NCI-H2196 treated with DMSO at 0.1 percent for 48 hours (cell line): ENCODE data around the gene TCFL5.

Experiments
- DNase-seq: peaks from one replicate; lab custom pipeline; 2025; ENCODE audit not compliant: unreplicated experiment; lab: John Stamatoyannopoulos, UW

TCFL5 gene

GRCh38 chr20:62837790-62838127 is 23.9 kb downstream of the TCFL5 start:
- DNase-seq: no peak

- no peak for DNase-seq
Observed at GRCh38 chr20:62836967-62837490, 24.6 kb downstream of the TCFL5 start.

- no peak for DNase-seq
Observed at GRCh38 chr20:62835931-62836861, 25.4 kb downstream of the TCFL5 start.

GRCh38 chr20:62834967-62835730 is 26.5 kb downstream of the TCFL5 start:
- DNase-seq: no peak

GRCh38 chr20:62832951-62833391 is 28.7 kb downstream of the TCFL5 start:
- DNase-seq: no peak

- DNase-seq: peak; percentile 67
Observed at GRCh38 chr20:62832212-62832922, 29.3 kb downstream of the TCFL5 start.

- DNase-seq: no peak
Observed at GRCh38 chr20:62831854-62832211, 29.8 kb downstream of the TCFL5 start.

- DNase-seq: no peak
Observed at GRCh38 chr20:62831361-62831788, 30.2 kb downstream of the TCFL5 start.

GRCh38 chr20:62830821-62831220 is 30.8 kb downstream of the TCFL5 start:
- no peak for DNase-seq

- no peak for DNase-seq
Observed at GRCh38 chr20:62830251-62830650, 31.4 kb downstream of the TCFL5 start.

GRCh38 chr20:62829231-62830230 is 32.1 kb downstream of the TCFL5 start:
- DNase-seq: no peak

GRCh38 chr20:62828511-62829230 is 33.0 kb downstream of the TCFL5 start:
- no peak for DNase-seq

GRCh38 chr20:62828051-62828450 is 33.6 kb downstream of the TCFL5 start:
- no peak for DNase-seq

- DNase-seq: no peak
Observed at GRCh38 chr20:62827311-62828038, 34.1 kb downstream of the TCFL5 start.

GRCh38 chr20:62826646-62827310 is 34.8 kb downstream of the TCFL5 start:
- no peak for DNase-seq

GRCh38 chr20:62825986-62826645 is 35.5 kb downstream of the TCFL5 start:
- no peak for DNase-seq

GRCh38 chr20:62825333-62825985 is 36.2 kb downstream of the TCFL5 start:
- no peak for DNase-seq
